Measurements from ENCODE around the gene AFP.

GRCh38 chr4:73417342-73417741 lies 18.7 kb upstream of the AFP start:
- TF ChIP-seq POLR2AphosphoS5 (IDR thresholded peaks at IDR 0.05; ENCODE audit: insufficient read depth in 1 of 2, low read depth in 1 of 2) = no peak
- TF ChIP-seq POLR2A (IDR thresholded peaks at IDR 0.05) = no peak
